Stimulated activated CD8-positive, alpha-beta memory T cell treated with anti-CD3 and anti-CD28 coated beads, Interleukin-4, amount 100 ng/mL, for 48 hours (primary cell): Measurements from ENCODE around the gene CHRND.

ENCODE experiments used
- DNase-seq: peaks from one replicate; pipeline ENCODE4 v3.0.0-alpha.2; 2020

The CHRND gene

GRCh38 chr2:232577841-232578240 lies 51.9 kb downstream of the CHRND start:
- DNase-seq: no peak

DNA sequence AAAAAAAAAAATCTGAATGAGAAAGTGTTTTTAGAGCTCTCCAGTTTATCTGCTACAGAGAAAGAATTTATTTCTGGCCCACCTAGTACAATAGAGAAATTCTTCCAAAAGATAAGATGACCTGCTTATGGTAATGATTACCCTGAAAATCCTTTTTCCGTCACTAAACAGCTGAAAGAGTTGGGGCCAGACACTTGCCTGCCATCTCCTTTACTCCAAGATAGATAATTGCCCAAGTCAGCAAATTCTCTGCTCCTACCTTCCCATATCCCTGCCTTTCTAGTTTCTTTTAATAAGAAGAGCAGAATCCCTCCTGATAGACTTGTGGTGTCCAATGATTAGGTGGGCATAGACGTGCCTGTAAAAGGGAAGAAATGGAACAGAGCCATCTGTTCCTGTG lies 52.7 kb downstream of the CHRND start:
- DNase-seq: no peak

DNA sequence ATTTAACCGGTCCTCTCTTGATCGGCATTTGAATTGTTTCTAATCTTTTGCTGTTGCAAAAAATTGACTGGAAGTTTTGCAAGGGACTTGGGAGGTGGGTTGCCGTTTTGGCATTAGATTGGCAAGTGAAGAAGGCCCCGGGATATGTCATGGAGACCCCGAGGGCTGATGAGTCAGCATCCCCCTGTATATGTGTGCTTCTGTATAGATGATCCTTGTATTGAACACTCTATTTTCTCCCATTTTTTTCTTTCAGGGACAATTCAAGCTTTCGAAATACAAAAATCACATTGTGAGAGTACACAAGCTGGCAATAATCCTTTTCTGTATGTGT lies 54.7 kb downstream of the CHRND start:
- DNase-seq: no peak

GRCh38 chr2:232581725-232582124 lies 55.8 kb downstream of the CHRND start:
- no peak for DNase-seq

- no peak for DNase-seq
These were observed 58.3 kb downstream of the CHRND start for GRCh38 chr2:232584238-232584637.
